Measurements from ENCODE around the gene B3GALT5.

GRCh38 chr21:39666026-39666425 lies 53.3 kb downstream of the B3GALT5 start:
- TF ChIP-seq, protein P1, sequence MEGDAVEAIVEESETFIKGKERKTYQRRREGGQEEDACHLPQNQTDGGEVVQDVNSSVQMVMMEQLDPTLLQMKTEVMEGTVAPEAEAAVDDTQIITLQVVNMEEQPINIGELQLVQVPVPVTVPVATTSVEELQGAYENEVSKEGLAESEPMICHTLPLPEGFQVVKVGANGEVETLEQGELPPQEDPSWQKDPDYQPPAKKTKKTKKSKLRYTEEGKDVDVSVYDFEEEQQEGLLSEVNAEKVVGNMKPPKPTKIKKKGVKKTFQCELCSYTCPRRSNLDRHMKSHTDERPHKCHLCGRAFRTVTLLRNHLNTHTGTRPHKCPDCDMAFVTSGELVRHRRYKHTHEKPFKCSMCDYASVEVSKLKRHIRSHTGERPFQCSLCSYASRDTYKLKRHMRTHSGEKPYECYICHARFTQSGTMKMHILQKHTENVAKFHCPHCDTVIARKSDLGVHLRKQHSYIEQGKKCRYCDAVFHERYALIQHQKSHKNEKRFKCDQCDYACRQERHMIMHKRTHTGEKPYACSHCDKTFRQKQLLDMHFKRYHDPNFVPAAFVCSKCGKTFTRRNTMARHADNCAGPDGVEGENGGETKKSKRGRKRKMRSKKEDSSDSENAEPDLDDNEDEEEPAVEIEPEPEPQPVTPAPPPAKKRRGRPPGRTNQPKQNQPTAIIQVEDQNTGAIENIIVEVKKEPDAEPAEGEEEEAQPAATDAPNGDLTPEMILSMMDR (IDR thresholded peaks at IDR 0.05) = no peak
- no peak for TF ChIP-seq POLR2A (IDR thresholded peaks at IDR 0.05)

Measured in testis (tissue), 2 donors.